Measurements from ENCODE around the gene DOK5. TPM values are rescaled to one million over a fixed set of nuclear protein-coding genes. Genes with fewer than 3 reads are reported as not detected.

The DOK5 gene
- total RNA-seq, 1 donor from 2014 or later, result 3.3 TPM

DNA sequence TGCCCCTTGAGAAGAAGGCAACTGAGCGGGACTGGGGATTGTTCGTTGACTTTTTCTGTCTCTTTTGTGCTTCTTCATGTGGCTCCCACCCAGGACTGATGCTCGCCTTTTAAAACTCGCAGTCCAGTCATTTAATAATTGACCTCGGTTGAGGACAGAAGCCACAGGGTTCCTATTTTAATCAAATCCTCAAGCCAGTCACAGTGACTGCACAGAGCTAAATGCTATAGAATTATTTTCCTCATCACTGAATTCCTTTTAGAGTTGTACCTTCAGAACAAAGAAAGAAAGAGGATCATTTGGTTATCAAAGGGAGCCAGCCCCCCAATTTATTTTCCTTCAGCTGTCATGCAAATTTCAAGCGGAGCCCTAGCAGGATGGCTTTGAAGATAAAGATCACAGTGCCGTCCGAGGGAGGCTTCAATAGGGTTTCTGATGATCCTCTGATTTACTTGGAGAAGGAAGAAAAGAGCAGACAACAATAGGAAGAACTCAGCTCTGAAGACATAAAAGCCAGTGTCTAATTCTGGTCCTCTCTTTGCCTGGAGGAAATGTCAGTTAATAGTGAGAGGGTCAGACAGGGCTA lies 186.6 kb downstream of the DOK5 start:
- TF ChIP-seq, protein P1, sequence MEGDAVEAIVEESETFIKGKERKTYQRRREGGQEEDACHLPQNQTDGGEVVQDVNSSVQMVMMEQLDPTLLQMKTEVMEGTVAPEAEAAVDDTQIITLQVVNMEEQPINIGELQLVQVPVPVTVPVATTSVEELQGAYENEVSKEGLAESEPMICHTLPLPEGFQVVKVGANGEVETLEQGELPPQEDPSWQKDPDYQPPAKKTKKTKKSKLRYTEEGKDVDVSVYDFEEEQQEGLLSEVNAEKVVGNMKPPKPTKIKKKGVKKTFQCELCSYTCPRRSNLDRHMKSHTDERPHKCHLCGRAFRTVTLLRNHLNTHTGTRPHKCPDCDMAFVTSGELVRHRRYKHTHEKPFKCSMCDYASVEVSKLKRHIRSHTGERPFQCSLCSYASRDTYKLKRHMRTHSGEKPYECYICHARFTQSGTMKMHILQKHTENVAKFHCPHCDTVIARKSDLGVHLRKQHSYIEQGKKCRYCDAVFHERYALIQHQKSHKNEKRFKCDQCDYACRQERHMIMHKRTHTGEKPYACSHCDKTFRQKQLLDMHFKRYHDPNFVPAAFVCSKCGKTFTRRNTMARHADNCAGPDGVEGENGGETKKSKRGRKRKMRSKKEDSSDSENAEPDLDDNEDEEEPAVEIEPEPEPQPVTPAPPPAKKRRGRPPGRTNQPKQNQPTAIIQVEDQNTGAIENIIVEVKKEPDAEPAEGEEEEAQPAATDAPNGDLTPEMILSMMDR (IDR thresholded peaks at IDR 0.05; ENCODE audit: unreplicated experiment), result no peak

DNA sequence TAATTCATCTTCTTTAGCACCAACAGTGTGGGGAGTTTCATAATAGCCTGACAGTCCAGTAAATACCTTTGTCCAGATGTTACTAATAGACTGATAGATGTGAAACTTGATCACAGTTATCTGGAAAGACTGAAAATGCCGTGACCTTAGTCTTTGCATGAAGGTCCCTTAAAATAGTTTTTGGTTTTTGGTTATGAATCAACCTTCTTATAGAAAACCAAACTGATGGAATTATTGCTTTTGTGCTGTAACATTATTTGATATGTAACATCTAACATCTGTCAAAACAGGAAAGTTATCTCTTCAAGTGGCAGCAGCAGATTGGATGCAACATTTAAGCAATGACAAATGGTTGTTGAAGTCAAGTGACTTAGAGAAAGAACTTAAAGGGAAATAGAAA lies 190.4 kb downstream of the DOK5 start:
- Mint-ChIP-seq H3K4me1 (peaks cover 24% of the 10 kb centered on the region), H3K27ac (no peak overlapping the region), H3K4me3 (no peak overlapping the region), H3K27me3 (ENCODE audit: low read depth) (peaks cover under 1% of the 10 kb centered on the region), H3K9me3 (peaks cover 4% of the 10 kb centered on the region), H3K36me3 (no peaks in the 10 kb centered on the region)
- no peak for DNase-seq (ENCODE audit: low spot score in 2 of 2, unreplicated experiment in 2 of 2)
- TF ChIP-seq, protein P1 (IDR thresholded peaks at IDR 0.05; ENCODE audit: unreplicated experiment), result no peak

More for the DNA sequence above, 186.6 kb downstream of the DOK5 start:
- no peaks in the 10 kb centered on the region for H3K27me3 Mint-ChIP-seq (ENCODE audit: low read depth)
- no peak for DNase-seq (ENCODE audit: low spot score in 2 of 2, unreplicated experiment in 2 of 2)
- peaks cover 24% of the 10 kb centered on the region for H3K4me1 Mint-ChIP-seq
- no peaks in the 10 kb centered on the region for H3K36me3 Mint-ChIP-seq
- H3K27ac Mint-ChIP-seq, result peak overlapping the region; percentile 45
- H3K9me3 Mint-ChIP-seq, result peaks cover 4% of the 10 kb centered on the region
- H3K4me3 Mint-ChIP-seq, result no peak overlapping the region

DNA sequence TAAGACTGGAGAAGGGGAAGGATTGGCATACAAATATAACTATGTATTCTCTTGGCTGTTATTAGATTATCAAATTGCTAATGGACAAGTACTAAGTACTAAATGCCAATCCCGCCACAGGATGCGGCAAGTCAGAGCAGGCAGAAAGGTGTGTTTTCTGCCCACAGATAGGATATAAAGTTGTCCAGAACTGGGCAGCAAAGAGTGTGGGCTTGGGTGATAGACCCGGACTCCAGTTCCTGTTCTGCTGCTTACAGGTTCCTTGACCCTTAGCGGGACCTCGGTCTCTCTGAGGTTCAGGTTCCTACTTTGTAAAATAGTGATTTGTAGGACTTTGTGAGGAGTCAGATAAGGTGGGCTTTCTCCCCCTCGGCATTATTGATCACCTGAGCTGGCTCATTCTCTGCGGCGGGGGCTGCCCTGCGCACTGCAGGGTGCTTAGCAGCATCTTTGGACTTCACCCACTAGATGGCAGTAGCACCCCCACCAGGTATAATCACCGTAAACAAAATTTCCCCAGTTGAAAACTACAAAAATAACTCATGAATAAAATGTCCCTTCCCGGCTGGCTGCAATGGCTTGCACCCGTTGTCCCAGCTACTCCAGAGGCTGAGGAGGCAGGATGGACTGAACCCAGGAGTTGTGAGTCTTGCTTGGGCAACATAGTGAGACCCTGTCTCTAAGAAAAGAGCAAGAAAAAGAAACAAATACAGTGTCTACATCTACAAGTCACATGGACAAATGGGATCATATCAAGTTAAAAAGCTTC lies 193.1 kb downstream of the DOK5 start:
- TF ChIP-seq, protein P1 (IDR thresholded peaks at IDR 0.05; ENCODE audit: unreplicated experiment), result peak; percentile 52
- Mint-ChIP-seq H3K27ac (no peak overlapping the region), H3K4me1 (peaks cover 6% of the 10 kb centered on the region), H3K36me3 (no peaks in the 10 kb centered on the region), H3K27me3 (ENCODE audit: low read depth) (peaks cover 18% of the 10 kb centered on the region), H3K9me3 (peaks cover 4% of the 10 kb centered on the region), H3K4me3 (peak overlapping the region; percentile 58)
- DNase-seq (ENCODE audit: low spot score in 2 of 2, unreplicated experiment in 2 of 2), result peak in 1 of 2 experiments; percentile 49

DNA sequence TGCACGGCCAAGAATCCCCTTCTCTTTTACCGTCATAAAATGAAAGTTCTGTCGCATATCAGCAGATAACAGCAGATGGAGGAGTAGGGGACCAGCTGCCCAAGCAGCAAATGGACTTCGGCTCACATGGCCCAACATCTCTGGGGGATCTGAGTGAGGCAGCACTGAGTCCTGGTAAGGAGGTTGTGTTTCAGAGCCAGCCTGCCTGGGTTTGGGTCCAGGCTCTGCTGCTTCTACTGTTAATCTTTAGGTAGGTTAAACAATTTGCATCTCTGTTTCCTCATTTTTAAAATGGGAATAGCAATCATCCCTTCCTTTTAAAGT lies 193.6 kb downstream of the DOK5 start:
- DNase-seq (ENCODE audit: low spot score in 2 of 2, unreplicated experiment in 2 of 2), result no peak
- H3K4me3 Mint-ChIP-seq, result peak overlapping the region; percentile 58
- no peaks in the 10 kb centered on the region for H3K36me3 Mint-ChIP-seq
- H3K9me3 Mint-ChIP-seq, result peaks cover 4% of the 10 kb centered on the region
- TF ChIP-seq, protein P1 (IDR thresholded peaks at IDR 0.05; ENCODE audit: unreplicated experiment), result no peak
- H3K4me1 Mint-ChIP-seq, result peaks cover 6% of the 10 kb centered on the region
- H3K27ac Mint-ChIP-seq, result no peak overlapping the region
- peaks cover 21% of the 10 kb centered on the region for H3K27me3 Mint-ChIP-seq (ENCODE audit: low read depth)

DNA sequence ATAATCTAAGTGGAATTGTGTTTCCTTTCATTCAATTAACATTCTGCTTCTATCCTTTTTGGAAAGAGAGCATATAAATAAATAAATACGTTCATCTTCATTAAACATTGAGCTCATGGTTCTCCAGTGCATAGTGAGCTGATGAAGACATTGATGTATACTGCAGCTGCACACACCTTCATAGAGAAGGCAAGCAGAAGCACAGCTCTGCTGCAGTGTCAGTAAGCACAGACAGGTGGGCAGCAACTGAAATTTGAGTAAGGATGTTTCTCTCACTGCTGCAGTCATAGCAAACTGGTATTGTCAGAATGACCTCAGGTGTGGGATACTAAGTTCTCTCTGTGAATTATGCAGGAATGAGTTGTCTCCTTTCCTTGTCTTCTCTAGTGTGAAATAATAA lies 202.9 kb downstream of the DOK5 start:
- no peak overlapping the region for H3K27ac Mint-ChIP-seq
- H3K27me3 Mint-ChIP-seq (ENCODE audit: low read depth), result peaks cover 17% of the 10 kb centered on the region
- H3K36me3 Mint-ChIP-seq, result no peaks in the 10 kb centered on the region
- no peak overlapping the region for H3K4me3 Mint-ChIP-seq
- peaks cover 8% of the 10 kb centered on the region for H3K4me1 Mint-ChIP-seq
- H3K9me3 Mint-ChIP-seq, result no peaks in the 10 kb centered on the region
- TF ChIP-seq, protein P1 (IDR thresholded peaks at IDR 0.05; ENCODE audit: unreplicated experiment), result no peak
- DNase-seq (ENCODE audit: low spot score in 2 of 2, unreplicated experiment in 2 of 2), result no peak
